HG03060 (cell line): ENCODE data around the gene ATG16L1.

Source experiments
- ATAC-seq: cut with Tn5 transposase; IDR thresholded peaks from one replicate; pipeline ENCODE4 v1.9.1; 2021; ENCODE audit warnings: low read depth, moderate number of reproducible peaks; ENCODE audit not compliant: unreplicated experiment

The ATG16L1 gene

DNA sequence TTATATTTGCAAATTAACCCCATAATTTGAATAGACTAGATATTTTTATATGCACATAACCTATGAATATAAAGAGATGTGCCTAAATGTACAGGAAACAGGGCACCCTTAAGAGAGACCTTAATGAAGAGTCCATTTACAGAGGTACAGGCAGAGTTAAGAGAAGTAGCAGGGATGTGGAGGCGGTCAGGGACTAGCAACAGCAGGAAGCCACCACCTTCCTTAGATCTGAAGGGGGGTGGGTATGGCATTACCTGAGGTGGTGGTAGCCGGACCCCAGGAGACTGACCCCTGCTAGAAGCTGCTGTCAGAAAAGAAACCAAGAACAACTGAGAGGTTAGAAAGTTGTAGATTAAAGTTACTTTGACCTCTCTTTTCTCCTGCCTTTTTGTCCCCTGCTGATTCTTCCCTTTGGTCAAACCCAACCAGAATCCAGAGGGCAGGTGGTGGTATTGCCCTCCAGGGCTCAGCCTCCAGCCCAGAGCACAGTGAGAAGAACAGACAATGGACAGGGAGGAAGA is 24.9 kb upstream of the ATG16L1 start:
- no peak for ATAC-seq

DNA sequence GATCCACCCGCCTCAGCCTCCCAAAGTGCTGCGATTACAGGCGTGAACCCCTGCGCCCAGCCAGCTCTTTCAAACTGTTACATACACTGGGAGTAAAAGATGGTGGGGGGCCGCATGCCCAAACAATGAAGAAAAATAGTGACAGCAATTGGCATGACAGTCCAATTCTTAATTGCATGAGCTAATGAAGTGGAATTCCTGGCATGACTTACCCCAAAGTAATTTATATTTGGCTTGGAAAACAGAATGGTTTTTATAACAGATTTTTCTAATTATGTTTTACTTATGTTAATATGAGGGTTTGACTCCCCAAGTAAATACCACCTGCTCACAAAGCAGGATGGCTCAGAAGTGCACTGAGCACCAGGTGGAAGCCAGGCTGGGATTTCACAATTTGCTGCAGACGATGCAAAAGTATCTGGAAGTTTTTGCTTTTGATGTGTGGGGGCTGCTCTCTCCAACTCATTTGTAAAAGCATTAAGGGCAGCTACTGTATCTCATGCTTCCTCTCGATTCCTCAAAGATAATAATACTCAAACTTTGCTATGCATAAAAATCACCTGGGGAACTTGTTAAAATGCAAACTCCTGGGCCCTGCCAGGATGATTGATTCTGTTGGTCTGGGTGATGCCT is 24.0 kb upstream of the ATG16L1 start:
- no peak for ATAC-seq

DNA sequence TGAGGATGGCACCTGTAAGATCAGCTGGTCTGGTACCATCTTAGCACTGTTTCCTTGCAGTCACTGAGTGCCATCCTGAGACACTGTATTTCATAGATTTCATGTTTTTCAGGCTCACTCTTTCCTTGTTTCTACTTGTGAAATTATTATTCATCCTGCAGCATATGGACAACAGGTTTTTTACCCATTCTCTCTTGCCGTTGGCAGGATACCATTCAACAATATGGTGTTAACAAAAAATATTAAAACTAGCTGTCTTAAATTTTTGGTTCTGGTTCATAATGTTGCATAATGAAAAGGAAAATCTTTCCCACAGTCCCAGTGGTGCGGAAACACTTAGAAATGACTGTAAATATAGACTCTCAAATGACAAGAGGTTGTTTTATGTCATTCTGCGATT is 23.1 kb upstream of the ATG16L1 start:
- no peak for ATAC-seq

DNA sequence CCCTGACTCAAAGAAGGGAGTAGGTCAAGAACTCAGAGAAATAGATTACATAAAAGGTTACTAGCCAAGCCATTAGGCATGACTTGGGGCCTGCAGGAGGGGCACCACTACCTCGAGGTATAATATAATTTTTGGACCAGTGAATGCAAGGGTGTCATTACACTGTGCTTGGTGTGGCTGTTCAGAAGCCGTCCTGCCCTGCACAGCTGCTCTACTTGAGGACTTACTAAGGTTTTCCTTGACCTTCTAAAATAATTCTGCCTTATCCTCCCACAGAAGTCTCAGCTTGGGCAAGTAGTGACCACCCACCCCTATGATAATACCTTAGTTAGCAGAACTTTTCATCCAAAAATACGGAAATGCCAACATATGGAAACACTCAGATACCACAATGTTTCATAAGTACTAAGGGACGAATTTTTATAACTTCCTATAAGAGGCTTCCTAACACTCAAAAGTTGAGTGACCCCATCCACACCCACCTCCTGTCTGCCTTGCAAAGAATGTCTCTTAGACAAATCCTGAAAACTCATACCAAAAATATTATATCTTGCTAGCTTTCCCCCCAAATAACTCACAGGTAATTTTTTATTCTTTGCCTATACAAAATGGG is 17.7 kb upstream of the ATG16L1 start:
- no peak for ATAC-seq

DNA sequence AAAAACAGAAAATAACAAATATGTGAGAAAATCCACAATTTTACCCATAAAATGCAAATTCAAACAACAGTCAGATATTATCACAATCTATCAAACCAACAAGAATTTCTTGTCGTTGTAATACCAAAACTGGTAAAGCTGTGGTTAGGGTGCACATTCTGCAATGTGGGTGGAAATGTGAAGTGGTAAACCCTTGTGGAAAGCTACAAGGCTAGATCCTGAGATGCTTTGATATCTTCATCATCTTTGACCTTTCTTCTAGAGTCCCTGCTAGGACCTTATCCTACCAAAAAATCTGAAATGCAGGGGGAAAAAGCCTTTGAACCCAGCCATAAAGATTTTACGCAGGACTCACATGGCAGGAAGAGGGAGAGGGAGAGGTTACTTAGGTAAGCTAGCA is 17.2 kb upstream of the ATG16L1 start:
- ATAC-seq = no peak

DNA sequence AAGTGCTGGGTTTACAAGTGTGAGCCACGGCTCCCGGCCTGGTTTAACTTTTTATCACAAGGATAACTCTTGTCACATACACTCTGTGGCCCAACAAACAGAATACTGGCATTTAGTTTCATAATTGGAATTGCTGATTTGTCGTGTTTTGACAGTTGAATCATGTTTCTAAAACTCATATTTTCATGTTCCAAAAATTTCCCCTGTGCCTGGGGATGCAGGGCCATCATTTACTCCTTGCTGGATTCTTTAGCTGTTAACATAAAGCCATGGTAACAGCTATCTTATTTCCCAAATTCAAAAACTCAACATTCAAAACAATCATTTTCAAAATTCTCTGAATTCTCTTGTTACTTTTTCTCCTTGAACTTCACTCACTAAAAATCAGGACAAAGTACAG is 16.5 kb upstream of the ATG16L1 start:
- no peak for ATAC-seq

DNA sequence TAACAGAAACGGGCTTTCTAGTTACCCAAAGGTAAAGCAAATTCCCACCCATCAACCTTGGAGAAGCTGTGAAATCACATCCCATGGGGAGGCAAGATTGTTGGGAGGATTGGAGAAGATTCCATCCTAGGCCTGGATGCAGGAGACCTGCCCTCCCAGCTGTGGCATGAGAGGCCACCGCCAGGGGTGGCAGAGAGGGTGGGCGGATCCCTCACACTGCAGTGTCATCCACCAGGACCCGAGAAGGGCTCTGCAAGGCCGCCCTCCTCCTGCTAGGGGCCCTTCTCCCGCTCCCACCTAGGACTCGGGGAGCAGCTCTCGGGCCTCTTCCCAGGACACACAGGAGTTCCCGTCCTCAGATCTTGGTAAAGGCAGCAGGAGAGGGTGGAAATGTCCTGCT is 15.5 kb upstream of the ATG16L1 start:
- ATAC-seq = no peak

DNA sequence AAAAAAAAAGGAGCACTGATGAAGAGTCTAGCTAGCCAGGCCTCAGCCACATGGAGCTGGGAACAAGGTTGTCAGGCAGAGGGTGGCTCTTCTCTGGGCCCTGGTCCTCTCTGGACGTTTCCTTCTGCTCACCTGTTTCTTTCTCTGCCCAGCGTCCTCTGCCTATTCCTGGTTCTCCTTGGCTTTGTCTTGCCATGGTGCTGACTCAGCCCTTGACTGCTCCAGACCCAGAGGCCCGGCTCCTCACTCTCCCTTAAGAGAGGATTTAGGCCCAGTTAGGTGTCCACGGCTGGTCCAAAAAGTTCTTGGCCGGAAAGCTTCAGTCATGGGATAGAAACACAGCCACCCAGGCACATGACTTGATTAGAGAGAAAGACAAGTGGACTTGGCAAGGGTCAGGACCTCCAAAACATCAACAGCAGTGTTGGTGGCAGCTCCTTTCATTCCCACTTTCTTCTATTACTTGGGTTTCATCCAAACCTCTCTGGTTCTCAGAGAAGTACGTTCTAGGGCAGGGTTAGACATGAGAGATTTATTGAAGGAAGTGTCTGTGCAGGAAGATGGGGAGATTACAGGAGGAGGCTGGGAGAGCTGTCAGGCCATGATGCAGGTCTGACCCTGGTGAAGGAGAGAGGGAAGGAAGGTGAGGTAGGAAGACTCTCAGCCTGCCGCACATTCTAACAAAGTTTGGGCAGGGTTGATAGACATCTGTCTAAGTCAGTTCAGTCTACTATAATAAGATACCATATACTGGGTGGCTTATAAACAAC is 14.5 kb upstream of the ATG16L1 start:
- ATAC-seq = no peak

DNA sequence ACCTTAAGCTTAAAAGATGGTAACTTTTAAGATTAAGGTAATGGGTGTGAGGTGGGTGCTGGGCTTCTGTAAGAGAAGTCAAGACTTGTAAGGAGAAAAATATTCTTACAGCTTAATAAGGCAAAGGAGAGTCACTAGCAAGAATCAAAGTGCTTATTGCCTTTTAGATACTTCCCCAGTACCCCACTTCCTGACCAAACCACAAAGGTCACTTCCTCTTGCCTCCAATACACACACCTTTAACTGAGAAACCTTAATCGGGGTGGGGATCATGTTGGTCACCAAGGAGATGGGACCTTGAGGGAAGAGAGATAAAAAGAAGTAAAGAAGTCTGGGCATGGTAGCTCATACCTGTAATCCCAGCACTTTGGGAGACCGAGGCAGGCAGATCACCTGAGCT is 10.6 kb upstream of the ATG16L1 start:
- ATAC-seq = no peak

DNA sequence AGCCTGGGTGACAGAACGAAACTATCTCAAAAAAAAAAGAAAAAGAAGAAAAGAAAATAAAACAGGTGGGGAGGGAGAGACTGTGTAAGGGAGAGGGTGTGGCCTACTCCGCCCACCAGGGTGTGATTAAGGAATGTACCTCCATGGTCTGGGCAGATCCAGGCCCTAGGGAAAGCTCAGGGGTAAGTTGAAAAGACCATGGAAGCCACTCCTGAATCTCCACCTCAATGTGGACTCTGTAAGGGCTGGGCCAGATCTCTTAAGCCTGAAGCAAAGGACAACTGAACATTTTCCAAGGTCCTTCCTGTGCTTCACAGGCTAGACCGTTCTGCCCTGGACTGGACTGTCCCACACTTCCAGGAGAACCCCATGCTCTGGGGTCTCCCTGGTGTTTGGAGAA is 9.7 kb upstream of the ATG16L1 start:
- no peak for ATAC-seq

DNA sequence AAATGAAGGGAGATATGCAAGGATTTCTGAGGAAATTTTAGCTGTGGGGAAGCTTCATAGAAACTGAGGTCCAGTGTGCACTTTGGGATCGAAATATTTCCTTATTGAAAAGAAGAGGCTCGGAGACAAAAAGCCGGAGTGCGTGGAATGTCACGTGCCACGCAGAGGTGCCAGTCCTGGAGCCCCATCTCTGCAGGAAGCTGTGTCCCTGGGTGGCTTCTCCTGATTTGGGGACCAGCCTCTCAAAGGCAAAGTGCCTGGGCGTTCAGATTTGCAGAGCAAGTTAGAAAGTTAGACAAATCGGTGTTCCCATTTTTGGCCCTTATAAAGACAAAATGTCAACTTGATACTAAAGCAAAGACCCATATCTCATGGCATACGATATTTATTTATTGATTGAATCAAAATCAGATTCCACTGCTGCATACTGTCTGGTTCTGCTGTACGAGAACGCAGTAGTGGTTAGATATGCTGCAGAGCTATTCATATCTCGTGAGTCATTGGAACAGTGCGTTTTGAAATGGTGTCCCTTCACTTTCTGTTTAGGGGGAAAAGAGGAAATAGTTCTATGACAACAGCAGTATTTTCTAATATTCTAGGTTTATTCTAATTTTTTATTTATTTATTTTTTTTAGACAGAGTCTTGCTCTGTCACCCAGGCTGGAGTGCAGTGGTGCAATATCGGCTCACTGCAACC is 9.1 kb upstream of the ATG16L1 start:
- ATAC-seq = no peak

DNA sequence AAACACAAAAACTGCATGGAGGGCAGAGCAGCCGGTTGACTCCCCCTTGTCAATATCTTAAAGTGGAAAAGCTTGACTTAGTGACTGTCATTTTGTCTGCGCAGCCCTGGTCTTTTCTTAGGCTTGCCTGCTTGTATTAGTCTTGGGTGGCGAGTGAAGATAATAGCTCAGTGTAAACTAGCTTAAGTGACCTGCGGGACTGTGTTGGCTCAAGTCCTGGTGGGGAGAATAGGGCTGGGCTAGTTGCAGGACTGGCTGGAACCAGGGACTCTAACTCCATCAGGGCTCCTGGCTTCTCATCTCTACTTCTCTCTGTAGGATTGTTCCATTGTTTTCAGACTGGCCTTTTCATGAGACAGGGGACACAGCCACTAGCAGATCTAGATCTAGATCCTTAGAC is 8.1 kb upstream of the ATG16L1 start:
- no peak for ATAC-seq

DNA sequence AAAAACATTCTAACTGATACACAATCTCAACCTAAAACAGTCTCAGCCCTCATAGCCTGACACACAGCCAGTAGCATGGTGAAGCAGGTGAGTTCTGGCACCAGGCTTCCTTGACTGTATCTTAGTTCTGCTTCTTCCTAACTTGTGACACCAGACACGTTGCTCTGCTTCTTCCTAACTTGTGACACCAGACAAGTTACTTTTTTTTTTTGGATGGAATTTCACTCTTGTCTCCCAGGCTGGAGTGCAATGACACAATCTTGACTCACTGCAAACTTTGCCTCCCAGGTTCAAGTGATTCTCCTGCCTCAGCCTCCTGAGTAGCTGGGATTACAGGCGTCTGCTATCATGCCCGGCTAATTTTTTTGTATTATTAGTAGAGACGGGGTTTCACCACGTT is 6.7 kb upstream of the ATG16L1 start:
- no peak for ATAC-seq

DNA sequence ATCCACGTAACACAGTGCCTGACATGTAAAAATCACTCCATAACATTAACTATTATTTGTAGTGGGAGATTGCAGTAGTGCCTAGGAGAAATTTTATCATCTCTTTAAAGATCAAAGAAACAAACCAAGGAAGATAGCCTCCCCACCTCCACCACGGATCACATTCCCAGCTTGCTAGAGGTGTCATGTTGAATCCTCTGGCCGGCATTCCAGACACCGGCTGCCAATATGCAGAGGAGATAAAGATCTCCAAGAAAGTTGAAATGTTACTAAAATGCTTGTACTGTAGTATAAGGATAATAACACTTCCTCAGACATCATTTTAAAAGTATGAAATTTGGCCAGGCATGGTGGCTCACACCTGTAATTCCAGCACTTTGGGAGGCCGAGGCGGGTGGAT is 6.1 kb upstream of the ATG16L1 start:
- no peak for ATAC-seq

DNA sequence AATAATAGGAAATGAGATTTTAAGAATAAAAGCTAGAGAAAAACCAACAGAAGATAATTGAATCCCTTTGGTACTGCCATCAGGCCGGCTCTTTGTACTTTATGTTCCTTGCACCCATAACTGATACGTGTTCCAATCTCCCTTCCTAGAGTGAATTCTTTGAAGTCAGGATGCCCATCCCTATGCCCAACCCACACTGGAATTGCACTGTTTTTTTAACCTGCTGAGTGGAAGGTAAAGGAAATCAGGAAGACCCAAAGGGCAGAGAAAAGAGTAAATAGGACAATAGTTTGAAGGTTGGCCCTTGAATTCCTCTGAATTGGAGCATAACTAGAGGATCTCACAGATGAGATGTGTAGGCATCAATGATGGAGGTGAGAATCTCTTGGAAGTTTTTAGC is 4.4 kb upstream of the ATG16L1 start:
- no peak for ATAC-seq

DNA sequence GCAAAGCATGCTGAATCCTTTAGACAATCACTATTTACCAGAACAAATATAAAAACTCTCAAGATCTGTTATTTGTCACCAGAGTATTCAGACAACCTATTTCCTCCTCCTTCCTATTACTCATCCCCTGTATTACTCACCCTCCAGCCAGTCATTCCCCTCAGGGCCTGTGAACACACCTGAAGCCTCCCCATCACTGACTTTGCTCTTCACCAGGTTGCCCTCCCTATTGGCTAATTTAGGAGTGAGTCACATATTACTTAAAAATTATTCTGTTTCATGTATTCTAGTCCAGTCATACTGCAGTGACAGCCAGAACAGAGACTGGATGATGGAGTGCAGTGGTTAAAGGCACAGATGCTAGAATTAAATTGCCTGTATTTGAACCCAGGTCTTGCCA is 3.7 kb upstream of the ATG16L1 start:
- ATAC-seq = no peak

DNA sequence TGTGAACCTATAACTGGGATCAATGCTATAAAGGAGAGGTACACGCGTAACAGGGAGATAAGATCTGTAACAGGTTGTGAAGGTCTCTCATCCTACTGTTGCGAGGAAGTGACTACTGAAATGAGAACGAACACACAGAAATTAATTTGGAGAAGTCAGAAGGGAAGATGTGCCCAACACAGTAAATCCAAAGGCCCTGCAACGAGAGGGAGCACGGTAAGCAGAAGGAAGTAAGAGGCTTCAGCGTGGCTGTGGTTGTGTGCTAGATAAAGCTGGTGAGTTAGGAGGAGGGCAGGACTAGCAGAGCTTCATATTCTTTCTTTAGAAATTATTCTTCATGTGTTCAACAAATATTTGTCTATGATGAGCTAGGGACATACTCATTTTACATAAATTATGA is 2.5 kb upstream of the ATG16L1 start:
- ATAC-seq = no peak

DNA sequence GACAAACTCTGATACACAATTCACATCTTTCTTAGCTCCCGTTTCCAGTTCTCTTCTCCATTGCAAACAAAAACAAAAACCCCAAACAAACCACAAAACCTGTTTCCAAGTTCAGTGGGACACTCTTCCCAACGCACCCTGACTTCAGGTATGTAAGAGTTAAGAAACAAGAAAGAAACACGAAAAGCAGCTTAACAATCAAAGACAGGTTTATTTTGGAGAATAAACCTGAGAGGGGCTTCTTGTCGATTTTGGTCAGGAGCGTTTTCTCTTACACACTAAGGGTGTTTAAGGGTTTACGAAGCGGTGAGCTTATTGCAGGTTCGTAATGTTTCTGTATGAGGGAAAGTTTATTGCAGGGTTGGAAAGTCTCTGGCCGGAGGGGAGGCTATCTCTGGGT is 905 bp upstream of the ATG16L1 start:
- no peak for ATAC-seq

DNA sequence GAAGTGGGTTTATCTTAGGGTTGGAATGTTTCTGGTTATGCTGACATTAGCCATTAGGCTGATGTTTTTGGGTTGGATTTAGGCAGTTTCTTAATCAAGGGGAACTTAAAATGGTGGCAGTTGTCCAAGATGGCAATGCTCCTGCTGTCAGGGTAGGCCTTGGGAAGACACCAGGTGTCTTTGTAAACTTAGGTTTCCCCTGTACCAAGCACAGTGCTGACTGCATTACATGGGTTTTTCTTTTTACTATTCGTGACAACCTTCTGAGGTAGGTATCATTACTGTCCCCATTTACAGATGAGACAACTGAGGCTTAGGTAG is 528 bp upstream of the ATG16L1 start:
- no peak for ATAC-seq

DNA sequence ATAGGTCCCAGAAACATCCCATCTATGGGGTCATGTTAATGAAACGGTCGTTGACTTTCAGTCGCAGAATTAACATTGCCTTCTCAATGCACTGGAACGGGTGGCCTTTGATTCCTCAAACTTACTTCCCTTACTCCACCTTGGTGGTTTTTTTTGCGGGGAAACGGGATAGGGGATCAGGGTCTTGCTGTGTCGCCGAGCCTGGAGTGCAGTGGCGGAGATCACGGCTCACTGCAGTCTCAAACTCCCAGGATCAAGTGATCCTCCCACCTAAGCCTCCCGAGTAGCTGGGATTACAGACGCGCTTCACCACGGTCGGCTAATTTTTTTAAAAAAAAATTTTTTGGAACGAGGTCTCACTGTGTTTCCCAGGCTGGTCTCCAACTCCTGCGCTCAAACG is 754 bp downstream of the ATG16L1 start:
- ATAC-seq = no peak

DNA sequence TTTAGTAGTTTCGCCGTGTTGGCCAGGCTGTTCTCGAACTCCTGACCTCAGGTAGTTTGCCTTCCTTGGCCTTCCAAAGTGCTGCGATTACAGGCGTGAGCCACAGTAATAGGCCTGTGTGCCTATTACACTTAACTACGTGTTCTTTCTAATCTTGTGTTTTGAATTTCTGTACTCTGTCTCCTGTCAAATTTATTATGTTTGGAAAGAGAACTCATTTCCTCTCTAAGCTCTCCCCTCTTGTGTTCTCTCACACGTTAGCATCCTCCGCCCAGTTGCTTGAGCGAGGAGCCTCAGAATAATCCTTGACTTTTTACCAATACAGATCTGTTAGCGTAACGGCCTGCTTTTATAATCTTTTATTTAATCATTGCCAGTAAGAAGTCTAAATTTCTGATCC is 3.7 kb downstream of the ATG16L1 start:
- no peak for ATAC-seq
